ENCODE measurements around the gene CNTN4.
"Not testable (repeated sequence)": the region's sequence is repeated elsewhere in the genome, so short reads cannot be mapped to it uniquely, and the experiment has no call there.

Gene CNTN4

GRCh38 chr3:2916640-2917039, 818.0 kb downstream of the CNTN4 start:
- not testable (repeated sequence) for DNase-seq (ENCODE audit: low read depth)

GRCh38 chr3:2920103-2920502, 821.4 kb downstream of the CNTN4 start:
- no peak for DNase-seq (ENCODE audit: low read depth)

- DNase-seq (ENCODE audit: low read depth): no peak
Observed at GRCh38 chr3:2921452-2921851, 822.8 kb downstream of the CNTN4 start.

- DNase-seq (ENCODE audit: low read depth): no peak
Observed at GRCh38 chr3:2921903-2922302, 823.2 kb downstream of the CNTN4 start.

- DNase-seq (ENCODE audit: low read depth): no peak
Observed at GRCh38 chr3:2923390-2923789, 824.7 kb downstream of the CNTN4 start.

GRCh38 chr3:2927259-2927658, 828.6 kb downstream of the CNTN4 start:
- no peak for DNase-seq (ENCODE audit: low read depth)

GRCh38 chr3:2929574-2929973, 830.9 kb downstream of the CNTN4 start:
- DNase-seq (ENCODE audit: low read depth): no peak

- DNase-seq (ENCODE audit: low read depth): no peak
Observed at GRCh38 chr3:2931265-2931664, 832.6 kb downstream of the CNTN4 start.

- DNase-seq (ENCODE audit: low read depth): no peak
Observed at GRCh38 chr3:2934541-2934940, 835.9 kb downstream of the CNTN4 start.

- DNase-seq (ENCODE audit: low read depth): no peak
Observed at GRCh38 chr3:2937055-2937454, 838.4 kb downstream of the CNTN4 start.

GRCh38 chr3:2937592-2937991, 838.9 kb downstream of the CNTN4 start:
- DNase-seq (ENCODE audit: low read depth): no peak

- DNase-seq (ENCODE audit: low read depth): no peak
Observed at GRCh38 chr3:2938711-2939110, 840.0 kb downstream of the CNTN4 start.

GRCh38 chr3:2940062-2940461, 841.4 kb downstream of the CNTN4 start:
- DNase-seq (ENCODE audit: low read depth): no peak

GRCh38 chr3:2944628-2945027, 846.0 kb downstream of the CNTN4 start:
- no peak for DNase-seq (ENCODE audit: low read depth)

GRCh38 chr3:2945121-2945520, 846.5 kb downstream of the CNTN4 start:
- no peak for DNase-seq (ENCODE audit: low read depth)

GRCh38 chr3:2947536-2947935, 848.9 kb downstream of the CNTN4 start:
- DNase-seq (ENCODE audit: low read depth): no peak

- DNase-seq (ENCODE audit: low read depth): no peak
Observed at GRCh38 chr3:2948882-2949281, 850.2 kb downstream of the CNTN4 start.

- no peak for DNase-seq (ENCODE audit: low read depth)
Observed at GRCh38 chr3:2950159-2950558, 851.5 kb downstream of the CNTN4 start.

- DNase-seq (ENCODE audit: low read depth): no peak
Observed at GRCh38 chr3:2957115-2957514, 858.4 kb downstream of the CNTN4 start.

GRCh38 chr3:2958551-2958950, 859.9 kb downstream of the CNTN4 start:
- DNase-seq (ENCODE audit: low read depth): no peak

- DNase-seq (ENCODE audit: low read depth): no peak
Observed at GRCh38 chr3:2961576-2961975, 862.9 kb downstream of the CNTN4 start.

- no peak for DNase-seq (ENCODE audit: low read depth)
Observed at GRCh38 chr3:2967871-2968270, 869.2 kb downstream of the CNTN4 start.

- DNase-seq (ENCODE audit: low read depth): no peak
Observed at GRCh38 chr3:2968475-2968874, 869.8 kb downstream of the CNTN4 start.

- no peak for DNase-seq (ENCODE audit: low read depth)
Observed at GRCh38 chr3:2976212-2976611, 877.5 kb downstream of the CNTN4 start.

- DNase-seq (ENCODE audit: low read depth): no peak
Observed at GRCh38 chr3:2976796-2977195, 878.1 kb downstream of the CNTN4 start.

All from activated T-cell treated with anti-CD3 and anti-CD28 coated beads for 1 hour (primary cell).